ENCODE measurements around the gene KDM6A.

DNA sequence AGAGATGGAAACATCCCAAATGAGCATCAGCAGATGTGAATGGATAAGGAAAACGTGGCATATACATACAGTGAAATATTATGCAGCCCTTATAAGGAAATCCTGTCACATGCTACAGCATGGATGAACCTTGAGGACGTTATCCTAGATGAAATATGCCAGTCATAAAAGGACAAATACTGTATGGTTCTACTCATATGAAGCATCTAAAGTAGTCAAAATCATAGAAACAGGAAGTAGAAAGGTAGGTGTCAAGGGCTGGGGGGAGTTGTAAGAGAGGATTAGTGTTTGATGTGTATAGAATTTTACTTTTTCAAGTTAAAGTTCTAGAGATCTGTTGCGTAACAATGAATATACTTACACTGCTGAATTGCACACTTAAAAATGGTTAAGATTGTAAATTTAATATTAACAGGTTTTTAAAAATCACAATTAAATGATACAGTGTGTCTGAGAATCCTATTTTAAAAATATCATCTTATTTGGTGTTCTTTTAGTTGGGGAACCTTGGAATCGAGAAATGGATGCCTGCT is 58.5 kb downstream of the KDM6A start:
- TF ChIP-seq ZBTB40 (IDR thresholded peaks at IDR 0.05) = no peak
- no peak for TF ChIP-seq ZBTB40 (CRISPR knock-in tag; IDR thresholded peaks at IDR 0.05)
- TF ChIP-seq, protein P1, sequence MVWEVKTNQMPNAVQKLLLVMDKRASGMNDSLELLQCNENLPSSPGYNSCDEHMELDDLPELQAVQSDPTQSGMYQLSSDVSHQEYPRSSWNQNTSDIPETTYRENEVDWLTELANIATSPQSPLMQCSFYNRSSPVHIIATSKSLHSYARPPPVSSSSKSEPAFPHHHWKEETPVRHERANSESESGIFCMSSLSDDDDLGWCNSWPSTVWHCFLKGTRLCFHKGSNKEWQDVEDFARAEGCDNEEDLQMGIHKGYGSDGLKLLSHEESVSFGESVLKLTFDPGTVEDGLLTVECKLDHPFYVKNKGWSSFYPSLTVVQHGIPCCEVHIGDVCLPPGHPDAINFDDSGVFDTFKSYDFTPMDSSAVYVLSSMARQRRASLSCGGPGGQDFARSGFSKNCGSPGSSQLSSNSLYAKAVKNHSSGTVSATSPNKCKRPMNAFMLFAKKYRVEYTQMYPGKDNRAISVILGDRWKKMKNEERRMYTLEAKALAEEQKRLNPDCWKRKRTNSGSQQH (CRISPR knock-in tag; IDR thresholded peaks at IDR 0.05) = no peak
- TF ChIP-seq MAFG (tag; conservative IDR thresholded peaks at IDR 0.05) = no peak
- TF ChIP-seq, protein P2, sequence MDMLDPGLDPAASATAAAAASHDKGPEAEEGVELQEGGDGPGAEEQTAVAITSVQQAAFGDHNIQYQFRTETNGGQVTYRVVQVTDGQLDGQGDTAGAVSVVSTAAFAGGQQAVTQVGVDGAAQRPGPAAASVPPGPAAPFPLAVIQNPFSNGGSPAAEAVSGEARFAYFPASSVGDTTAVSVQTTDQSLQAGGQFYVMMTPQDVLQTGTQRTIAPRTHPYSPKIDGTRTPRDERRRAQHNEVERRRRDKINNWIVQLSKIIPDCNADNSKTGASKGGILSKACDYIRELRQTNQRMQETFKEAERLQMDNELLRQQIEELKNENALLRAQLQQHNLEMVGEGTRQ (CRISPR knock-in tag; IDR thresholded peaks at IDR 0.05) = no peak
- no peak for TF ChIP-seq HDAC6 (IDR thresholded peaks at IDR 0.05; ENCODE audit: low read depth, low read length)
- TF ChIP-seq MLLT1 (IDR thresholded peaks at IDR 0.05) = no peak
- TF ChIP-seq ILF3 (IDR thresholded peaks at IDR 0.05; ENCODE audit: borderline replicate concordance) = no peak
- TF ChIP-seq JUNB (CRISPR knock-in tag; conservative IDR thresholded peaks at IDR 0.05) = no peak
